KMS-11 (cell line): Measurements from ENCODE around the gene CRADD.

Source experiments
- H2AFZ ChIP-seq: fragments of 200-600 bp; sonication (generic); 2 replicates; pipeline ENCODE4 v1.6.1; 2016; ENCODE audit warnings: antibody characterized with exemption, mixed run types, low read depth
- H3K27ac ChIP-seq: fragments of 200-600 bp; sonication (generic); 2 replicates; pipeline ENCODE4 v1.6.1; 2016; ENCODE audit warnings: mild to moderate bottlenecking, mixed run types
- H3K27me3 ChIP-seq: fragments of 200-600 bp; sonication (generic); 2 replicates; pipeline ENCODE4 v1.6.1; 2017; ENCODE audit warnings: mild to moderate bottlenecking, low read depth, mixed run types, moderate library complexity; ENCODE audit not compliant: insufficient read depth
- H3K36me3 ChIP-seq: fragments of 200-600 bp; sonication (generic); 2 replicates; pipeline ENCODE4 v1.6.1; 2017; ENCODE audit warnings: mild to moderate bottlenecking, mixed run types; ENCODE audit not compliant: insufficient read depth
- H3K4me1 ChIP-seq: fragments of 200-600 bp; sonication (generic); 2 replicates; pipeline ENCODE4 v1.6.1; 2016; ENCODE audit warnings: mild to moderate bottlenecking, low read depth, mixed run types; ENCODE audit not compliant: poor library complexity, severe bottlenecking
- H3K4me2 ChIP-seq: fragments of 200-600 bp; sonication (generic); 2 replicates; pipeline ENCODE4 v1.7.0; 2016; ENCODE audit warnings: mild to moderate bottlenecking, mixed run types
- H3K4me3 ChIP-seq: fragments of 200-600 bp; sonication (generic); IDR thresholded peaks from 2 replicates; pipeline ENCODE4 v1.6.1; 2017; ENCODE audit warnings: low read depth, low read length, mixed read lengths; ENCODE audit not compliant: insufficient read depth
- H3K79me2 ChIP-seq: fragments of 200-600 bp; sonication (generic); 2 replicates; pipeline ENCODE4 v1.6.1; 2016; ENCODE audit warnings: low read depth, mixed run types; ENCODE audit not compliant: insufficient read depth
- H3K9ac ChIP-seq: fragments of 200-600 bp; sonication (generic); 2 replicates; pipeline ENCODE4 v1.6.1; 2016; ENCODE audit warnings: mild to moderate bottlenecking, mixed run types
- H4K20me1 ChIP-seq: fragments of 200-600 bp; sonication (generic); 2 replicates; pipeline ENCODE4 v1.6.1; 2016; ENCODE audit warnings: mild to moderate bottlenecking, mixed run types; ENCODE audit not compliant: insufficient read depth
- CTCF ChIP-seq: fragments of 200-600 bp; sonication (generic); conservative IDR thresholded peaks from 2 replicates; pipeline ENCODE4 v1.6.1; 2017; ENCODE audit warnings: low read depth, mild to moderate bottlenecking, antibody characterized with exemption, low read length, moderate library complexity, mixed read lengths

CRADD gene

GRCh38 chr12:93702707-93703315 lies 25.6 kb downstream of the CRADD start:
- Histone ChIP-seq H3K4me3 (no peak overlapping the region), H3K27me3 (no peaks in the 10 kb centered on the region), H3K79me2 (no peaks in the 10 kb centered on the region), H3K4me1 (no peaks in the 10 kb centered on the region), H3K36me3 (no peaks in the 10 kb centered on the region), H3K4me2 (no peak overlapping the region), H2AFZ (no peak overlapping the region), H3K9ac (no peak overlapping the region), H3K27ac (no peak overlapping the region), H4K20me1 (no peaks in the 10 kb centered on the region)
- TF ChIP-seq CTCF: no peak

- Histone ChIP-seq H3K27ac (no peak overlapping the region), H2AFZ (no peak overlapping the region), H3K4me1 (no peaks in the 10 kb centered on the region), H3K9ac (no peak overlapping the region), H3K4me3 (no peak overlapping the region), H3K4me2 (no peak overlapping the region), H3K36me3 (no peaks in the 10 kb centered on the region), H3K79me2 (no peaks in the 10 kb centered on the region), H4K20me1 (no peaks in the 10 kb centered on the region), H3K27me3 (no peaks in the 10 kb centered on the region)
- TF ChIP-seq CTCF: no peak
These were observed 26.9 kb downstream of the CRADD start for GRCh38 chr12:93704122-93704521.

GRCh38 chr12:93704625-93705024 lies 27.4 kb downstream of the CRADD start:
- no peaks in the 10 kb centered on the region for H3K27me3 ChIP-seq
- H3K4me1 ChIP-seq: no peaks in the 10 kb centered on the region
- H3K9ac ChIP-seq: no peak overlapping the region
- H3K27ac ChIP-seq: no peak overlapping the region
- no peaks in the 10 kb centered on the region for H3K79me2 ChIP-seq
- H2AFZ ChIP-seq: no peak overlapping the region
- no peaks in the 10 kb centered on the region for H3K36me3 ChIP-seq
- no peak overlapping the region for H3K4me3 ChIP-seq
- no peaks in the 10 kb centered on the region for H4K20me1 ChIP-seq
- no peak overlapping the region for H3K4me2 ChIP-seq
- TF ChIP-seq CTCF: no peak

- no peaks in the 10 kb centered on the region for H3K79me2 ChIP-seq
- H3K36me3 ChIP-seq: no peaks in the 10 kb centered on the region
- no peak overlapping the region for H2AFZ ChIP-seq
- no peak for TF ChIP-seq CTCF
- no peak overlapping the region for H3K4me3 ChIP-seq
- peaks cover 5% of the 10 kb centered on the region for H3K4me1 ChIP-seq
- no peak overlapping the region for H3K4me2 ChIP-seq
- H3K9ac ChIP-seq: no peak overlapping the region
- no peak overlapping the region for H3K27ac ChIP-seq
- no peaks in the 10 kb centered on the region for H3K27me3 ChIP-seq
- no peaks in the 10 kb centered on the region for H4K20me1 ChIP-seq
These were observed 28.1 kb downstream of the CRADD start for GRCh38 chr12:93705237-93705636.
